ENCODE measurements around the gene SPIN1.

Gene SPIN1

GRCh38 chr9:88447431-88447830 is 59.2 kb downstream of the SPIN1 start (continued):
- TF ChIP-seq PATZ1 (CRISPR knock-in tag; IDR thresholded peaks at IDR 0.05; ENCODE audit: borderline replicate concordance), result no peak
- TF ChIP-seq TSHZ2 (CRISPR knock-in tag; IDR thresholded peaks at IDR 0.05), result no peak
- TF ChIP-seq TCF4 (CRISPR knock-in tag; IDR thresholded peaks at IDR 0.05; ENCODE audit: borderline replicate concordance), result no peak
- TF ChIP-seq ZC3H10 (CRISPR knock-in tag; IDR thresholded peaks at IDR 0.05), result no peak
- no peak for TF ChIP-seq OSR1 (CRISPR knock-in tag; IDR thresholded peaks at IDR 0.05)
- TF ChIP-seq GLIS3 (CRISPR knock-in tag; IDR thresholded peaks at IDR 0.05), result no peak
- no peak for TF ChIP-seq ESRRG (CRISPR knock-in tag; IDR thresholded peaks at IDR 0.05)
- TF ChIP-seq CSDC2 (CRISPR knock-in tag; IDR thresholded peaks at IDR 0.05), result no peak
- no peak for TF ChIP-seq ZFP30 (CRISPR knock-in tag; IDR thresholded peaks at IDR 0.05)

- ATAC-seq, result no peak
- no peak for TF ChIP-seq ZNF8 (CRISPR knock-in tag; IDR thresholded peaks at IDR 0.05)
- no peak for TF ChIP-seq ZC3H10 (CRISPR knock-in tag; IDR thresholded peaks at IDR 0.05)
- no peak for TF ChIP-seq PPARA (CRISPR knock-in tag; IDR thresholded peaks at IDR 0.05; ENCODE audit: borderline replicate concordance)
- no peak for TF ChIP-seq ARNTL (CRISPR knock-in tag; IDR thresholded peaks at IDR 0.05; ENCODE audit: borderline replicate concordance, low read depth)
- TF ChIP-seq ZFP3 (CRISPR knock-in tag; IDR thresholded peaks at IDR 0.05), result no peak
- TF ChIP-seq ESRRG (CRISPR knock-in tag; IDR thresholded peaks at IDR 0.05), result no peak
These were observed 62.9 kb downstream of the SPIN1 start for GRCh38 chr9:88451160-88451559.

- ATAC-seq, result peak; percentile 30; the same call in 1 of the 3 replicates
- TF ChIP-seq RARB (CRISPR knock-in tag; IDR thresholded peaks at IDR 0.05), result no peak
These were observed 70.6 kb downstream of the SPIN1 start for GRCh38 chr9:88458716-88459465.

- TF ChIP-seq PATZ1 (CRISPR knock-in tag; IDR thresholded peaks at IDR 0.05; ENCODE audit: borderline replicate concordance), result no peak
- TF ChIP-seq ZNF70 (CRISPR knock-in tag; IDR thresholded peaks at IDR 0.05), result no peak
- TF ChIP-seq RARB (CRISPR knock-in tag; IDR thresholded peaks at IDR 0.05), result no peak
- TF ChIP-seq POU6F1 (CRISPR knock-in tag; IDR thresholded peaks at IDR 0.05; ENCODE audit: borderline replicate concordance, low read depth), result no peak
- TF ChIP-seq GLIS3 (CRISPR knock-in tag; IDR thresholded peaks at IDR 0.05), result no peak
- TF ChIP-seq ZNF8 (CRISPR knock-in tag; IDR thresholded peaks at IDR 0.05), result no peak
- ATAC-seq, result no peak
These were observed 72.5 kb downstream of the SPIN1 start for GRCh38 chr9:88460587-88461332.

- ATAC-seq, result no peak
These were observed 73.9 kb downstream of the SPIN1 start for GRCh38 chr9:88462191-88462590.

More at GRCh38 chr9:88462191-88462590, 73.9 kb downstream of the SPIN1 start:
- TF ChIP-seq TCF4 (CRISPR knock-in tag; IDR thresholded peaks at IDR 0.05; ENCODE audit: borderline replicate concordance) (no peak), BACH2 (CRISPR knock-in tag; IDR thresholded peaks at IDR 0.05; ENCODE audit: borderline replicate concordance) (no peak), OSR1 (CRISPR knock-in tag; IDR thresholded peaks at IDR 0.05) (no peak), SNAI2 (CRISPR knock-in tag; IDR thresholded peaks at IDR 0.05) (no peak)
